ENCODE results near the gene ABLIM2. TPM values are rescaled to one million over a fixed set of nuclear protein-coding genes. Genes with fewer than 3 reads are reported as not detected.

The ABLIM2 gene
- polyA plus RNA-seq, 2 of the 4 experiments (the other 2 are of a cell fraction), result 0.21 to 0.40 TPM

DNA sequence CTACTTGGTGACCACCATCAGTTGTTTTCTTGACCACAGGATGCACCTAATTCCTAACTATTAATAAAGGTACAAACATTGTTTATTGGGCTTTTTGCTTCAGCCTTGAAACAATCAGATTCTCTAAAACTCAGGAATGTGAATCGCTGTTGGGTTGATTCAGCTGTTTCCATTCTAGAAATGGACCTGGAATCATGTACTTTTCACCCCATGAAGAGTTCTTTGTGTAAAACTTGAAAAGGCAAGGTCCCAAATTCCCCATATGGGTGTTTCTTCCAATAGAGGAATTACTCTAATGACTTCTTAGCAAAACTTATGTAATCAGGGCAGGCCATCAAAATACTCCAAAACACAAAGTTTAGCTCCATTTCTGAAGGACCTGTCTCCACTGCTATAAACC lies 226.3 kb downstream of the ABLIM2 start (continued):
- TF ChIP-seq, protein P1, sequence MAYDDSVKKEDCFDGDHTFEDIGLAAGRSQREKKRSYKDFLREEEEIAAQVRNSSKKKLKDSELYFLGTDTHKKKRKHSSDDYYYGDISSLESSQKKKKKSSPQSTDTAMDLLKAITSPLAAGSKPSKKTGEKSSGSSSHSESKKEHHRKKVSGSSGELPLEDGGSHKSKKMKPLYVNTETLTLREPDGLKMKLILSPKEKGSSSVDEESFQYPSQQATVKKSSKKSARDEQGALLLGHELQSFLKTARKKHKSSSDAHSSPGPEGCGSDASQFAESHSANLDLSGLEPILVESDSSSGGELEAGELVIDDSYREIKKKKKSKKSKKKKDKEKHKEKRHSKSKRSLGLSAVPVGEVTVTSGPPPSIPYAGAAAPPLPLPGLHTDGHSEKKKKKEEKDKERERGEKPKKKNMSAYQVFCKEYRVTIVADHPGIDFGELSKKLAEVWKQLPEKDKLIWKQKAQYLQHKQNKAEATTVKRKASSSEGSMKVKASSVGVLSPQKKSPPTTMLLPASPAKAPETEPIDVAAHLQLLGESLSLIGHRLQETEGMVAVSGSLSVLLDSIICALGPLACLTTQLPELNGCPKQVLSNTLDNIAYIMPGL (CRISPR knock-in tag; IDR thresholded peaks at IDR 0.05; ENCODE audit: borderline replicate concordance), result no peak
- no peak for TF ChIP-seq KDM1A (IDR thresholded peaks at IDR 0.05; ENCODE audit: low read depth)

DNA sequence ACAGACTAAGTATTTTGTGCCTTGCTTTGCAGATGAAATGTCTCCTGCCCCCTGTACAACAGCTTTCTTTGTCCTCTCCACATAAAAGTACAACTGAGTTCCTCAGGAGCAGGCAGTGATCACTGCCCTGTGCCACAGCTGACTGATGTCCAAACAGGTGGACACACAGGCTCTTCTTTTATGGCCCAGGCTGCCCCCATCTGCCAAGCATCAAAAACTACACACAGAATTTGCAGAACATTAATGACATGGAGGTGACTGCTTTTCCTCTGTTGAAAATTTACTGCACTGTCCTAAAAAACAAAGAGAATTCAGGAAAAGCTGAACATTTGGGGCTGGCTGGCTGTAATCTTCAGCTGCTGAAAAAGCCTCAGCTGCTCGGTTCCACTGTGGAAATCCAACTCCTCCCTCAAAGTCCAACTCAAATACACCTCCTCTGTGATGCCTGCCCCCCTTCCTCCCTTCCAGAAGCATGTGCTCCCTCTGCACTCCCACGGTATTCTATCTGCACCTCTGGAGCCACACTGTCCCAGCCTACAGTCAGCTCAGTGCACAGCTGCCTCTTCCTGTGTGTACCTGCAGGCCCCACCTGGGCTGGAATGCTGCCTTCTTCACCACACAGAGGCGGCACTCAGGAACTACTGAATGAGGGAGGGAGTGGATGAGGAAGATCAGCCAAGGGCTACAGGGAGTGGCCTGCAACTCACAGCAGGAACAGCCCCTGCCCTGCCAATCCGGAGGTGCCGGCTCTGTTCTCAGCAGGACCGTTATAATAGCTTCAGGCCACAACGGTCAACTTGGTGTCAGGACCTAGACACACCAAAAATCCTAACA lies 229.3 kb downstream of the ABLIM2 start:
- H3K4me1 ChIP-seq, result peaks cover 52% of the 10 kb centered on the region
- no peaks in the 10 kb centered on the region for H3K9me3 ChIP-seq
- 15% methylated on average over 6 of the region's 7 CpGs for WGBS (ENCODE audit: missing lambda C conversion rate)
- no peak for FAIRE-seq
- peak overlapping the region; percentile 80 for H3K4me2 ChIP-seq
- TF ChIP-seq EHMT2 (IDR thresholded peaks at IDR 0.05; ENCODE audit: low read depth) (no peak), RCOR1 (IDR thresholded peaks at IDR 0.05; ENCODE audit: low read depth, low read length) (no peak), SREBF2 (IDR thresholded peaks at IDR 0.05) (no peak), CBX2 (IDR thresholded peaks at IDR 0.05; ENCODE audit: borderline replicate concordance, low read depth) (no peak), BHLHE40 (IDR thresholded peaks at IDR 0.05; ENCODE audit: low read depth, low read length) (no peak), RAD21 (conservative IDR thresholded peaks at IDR 0.05 in 1 of 2, IDR thresholded peaks at IDR 0.05 in 1 of 2) (peak; percentile 61 to 63), EHF (CRISPR knock-in tag; IDR thresholded peaks at IDR 0.05) (no peak), PHF8 (IDR thresholded peaks at IDR 0.05; ENCODE audit: borderline replicate concordance, low read depth) (no peak), KDM5A (IDR thresholded peaks at IDR 0.05) (no peak), ZFP36 (IDR thresholded peaks at IDR 0.05; ENCODE audit: borderline replicate concordance, partially characterized antibody) (no peak), NR3C1 (IDR thresholded peaks at IDR 0.05) (no peak), POLR2A (IDR thresholded peaks at IDR 0.05; ENCODE audit: low read length) (no peak), SMC3 (IDR thresholded peaks at IDR 0.05) (peak; percentile 45; the same call in 2 of the 3 replicates), ZSCAN20 (CRISPR knock-in tag; IDR thresholded peaks at IDR 0.05) (no peak), HEYL (CRISPR knock-in tag; IDR thresholded peaks at IDR 0.05) (no peak), FOXS1 (CRISPR knock-in tag; IDR thresholded peaks at IDR 0.05) (no peak), EP300 (IDR thresholded peaks at IDR 0.05) (no peak), CHD4 (IDR thresholded peaks at IDR 0.05; ENCODE audit: borderline replicate concordance) (no peak)
- TF ChIP-seq, protein P2, sequence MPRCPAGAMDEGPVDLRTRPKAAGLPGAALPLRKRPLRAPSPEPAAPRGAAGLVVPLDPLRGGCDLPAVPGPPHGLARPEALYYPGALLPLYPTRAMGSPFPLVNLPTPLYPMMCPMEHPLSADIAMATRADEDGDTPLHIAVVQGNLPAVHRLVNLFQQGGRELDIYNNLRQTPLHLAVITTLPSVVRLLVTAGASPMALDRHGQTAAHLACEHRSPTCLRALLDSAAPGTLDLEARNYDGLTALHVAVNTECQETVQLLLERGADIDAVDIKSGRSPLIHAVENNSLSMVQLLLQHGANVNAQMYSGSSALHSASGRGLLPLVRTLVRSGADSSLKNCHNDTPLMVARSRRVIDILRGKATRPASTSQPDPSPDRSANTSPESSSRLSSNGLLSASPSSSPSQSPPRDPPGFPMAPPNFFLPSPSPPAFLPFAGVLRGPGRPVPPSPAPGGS (IDR thresholded peaks at IDR 0.05), result no peak
- TF ChIP-seq, protein P3, sequence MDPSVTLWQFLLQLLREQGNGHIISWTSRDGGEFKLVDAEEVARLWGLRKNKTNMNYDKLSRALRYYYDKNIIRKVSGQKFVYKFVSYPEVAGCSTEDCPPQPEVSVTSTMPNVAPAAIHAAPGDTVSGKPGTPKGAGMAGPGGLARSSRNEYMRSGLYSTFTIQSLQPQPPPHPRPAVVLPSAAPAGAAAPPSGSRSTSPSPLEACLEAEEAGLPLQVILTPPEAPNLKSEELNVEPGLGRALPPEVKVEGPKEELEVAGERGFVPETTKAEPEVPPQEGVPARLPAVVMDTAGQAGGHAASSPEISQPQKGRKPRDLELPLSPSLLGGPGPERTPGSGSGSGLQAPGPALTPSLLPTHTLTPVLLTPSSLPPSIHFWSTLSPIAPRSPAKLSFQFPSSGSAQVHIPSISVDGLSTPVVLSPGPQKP (IDR thresholded peaks at IDR 0.05; ENCODE audit: low read depth, low read length), result no peak
- TF ChIP-seq, protein P4, sequence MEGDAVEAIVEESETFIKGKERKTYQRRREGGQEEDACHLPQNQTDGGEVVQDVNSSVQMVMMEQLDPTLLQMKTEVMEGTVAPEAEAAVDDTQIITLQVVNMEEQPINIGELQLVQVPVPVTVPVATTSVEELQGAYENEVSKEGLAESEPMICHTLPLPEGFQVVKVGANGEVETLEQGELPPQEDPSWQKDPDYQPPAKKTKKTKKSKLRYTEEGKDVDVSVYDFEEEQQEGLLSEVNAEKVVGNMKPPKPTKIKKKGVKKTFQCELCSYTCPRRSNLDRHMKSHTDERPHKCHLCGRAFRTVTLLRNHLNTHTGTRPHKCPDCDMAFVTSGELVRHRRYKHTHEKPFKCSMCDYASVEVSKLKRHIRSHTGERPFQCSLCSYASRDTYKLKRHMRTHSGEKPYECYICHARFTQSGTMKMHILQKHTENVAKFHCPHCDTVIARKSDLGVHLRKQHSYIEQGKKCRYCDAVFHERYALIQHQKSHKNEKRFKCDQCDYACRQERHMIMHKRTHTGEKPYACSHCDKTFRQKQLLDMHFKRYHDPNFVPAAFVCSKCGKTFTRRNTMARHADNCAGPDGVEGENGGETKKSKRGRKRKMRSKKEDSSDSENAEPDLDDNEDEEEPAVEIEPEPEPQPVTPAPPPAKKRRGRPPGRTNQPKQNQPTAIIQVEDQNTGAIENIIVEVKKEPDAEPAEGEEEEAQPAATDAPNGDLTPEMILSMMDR (IDR thresholded peaks at IDR 0.05), result peak; percentile 30
- TF ChIP-seq, protein P5, sequence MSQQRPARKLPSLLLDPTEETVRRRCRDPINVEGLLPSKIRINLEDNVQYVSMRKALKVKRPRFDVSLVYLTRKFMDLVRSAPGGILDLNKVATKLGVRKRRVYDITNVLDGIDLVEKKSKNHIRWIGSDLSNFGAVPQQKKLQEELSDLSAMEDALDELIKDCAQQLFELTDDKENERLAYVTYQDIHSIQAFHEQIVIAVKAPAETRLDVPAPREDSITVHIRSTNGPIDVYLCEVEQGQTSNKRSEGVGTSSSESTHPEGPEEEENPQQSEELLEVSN (IDR thresholded peaks at IDR 0.05; ENCODE audit: borderline replicate concordance, low read depth), result no peak
- TF ChIP-seq, protein P6, sequence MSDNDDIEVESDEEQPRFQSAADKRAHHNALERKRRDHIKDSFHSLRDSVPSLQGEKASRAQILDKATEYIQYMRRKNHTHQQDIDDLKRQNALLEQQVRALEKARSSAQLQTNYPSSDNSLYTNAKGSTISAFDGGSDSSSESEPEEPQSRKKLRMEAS (IDR thresholded peaks at IDR 0.05), result no peak
- TF ChIP-seq, protein P7, sequence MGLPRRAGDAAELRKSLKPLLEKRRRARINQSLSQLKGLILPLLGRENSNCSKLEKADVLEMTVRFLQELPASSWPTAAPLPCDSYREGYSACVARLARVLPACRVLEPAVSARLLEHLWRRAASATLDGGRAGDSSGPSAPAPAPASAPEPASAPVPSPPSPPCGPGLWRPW (IDR thresholded peaks at IDR 0.05), result no peak
- POLR2A ChIA-PET, result interaction anchor here (2.2 kb wide), 1 partner anchor 9 kb away, joined by 4 read pairs; no protein-coding TSS in a partner anchor
- no peak overlapping the region for H3K4me3 ChIP-seq
- H3K27ac ChIP-seq, result peak overlapping the region; percentile 47 to 84
- CTCF ChIA-PET, result interaction anchor here (0.6 to 2.8 kb wide), 15 partner anchors 9 to 127 kb away, joined by 3 to 13 read pairs (median 3); partner anchors contain the start of gene AFAP1
- DNase-seq (ENCODE audit: low read depth in 1 of 2, low spot score in 1 of 2), result peak in 1 of 2 experiments; percentile 51
- peak; percentile 72 to 78; a peak in 5 of 6 replicates for ATAC-seq
